ENCODE measurements around the gene SLC16A10.
A peak's percentile ranks its signal among the peaks of the same experiment; 100 is the strongest.
"Not testable (repeated sequence)": the region's sequence is repeated elsewhere in the genome, so short reads cannot be mapped to it uniquely, and the experiment has no call there.

SLC16A10 gene

DNA sequence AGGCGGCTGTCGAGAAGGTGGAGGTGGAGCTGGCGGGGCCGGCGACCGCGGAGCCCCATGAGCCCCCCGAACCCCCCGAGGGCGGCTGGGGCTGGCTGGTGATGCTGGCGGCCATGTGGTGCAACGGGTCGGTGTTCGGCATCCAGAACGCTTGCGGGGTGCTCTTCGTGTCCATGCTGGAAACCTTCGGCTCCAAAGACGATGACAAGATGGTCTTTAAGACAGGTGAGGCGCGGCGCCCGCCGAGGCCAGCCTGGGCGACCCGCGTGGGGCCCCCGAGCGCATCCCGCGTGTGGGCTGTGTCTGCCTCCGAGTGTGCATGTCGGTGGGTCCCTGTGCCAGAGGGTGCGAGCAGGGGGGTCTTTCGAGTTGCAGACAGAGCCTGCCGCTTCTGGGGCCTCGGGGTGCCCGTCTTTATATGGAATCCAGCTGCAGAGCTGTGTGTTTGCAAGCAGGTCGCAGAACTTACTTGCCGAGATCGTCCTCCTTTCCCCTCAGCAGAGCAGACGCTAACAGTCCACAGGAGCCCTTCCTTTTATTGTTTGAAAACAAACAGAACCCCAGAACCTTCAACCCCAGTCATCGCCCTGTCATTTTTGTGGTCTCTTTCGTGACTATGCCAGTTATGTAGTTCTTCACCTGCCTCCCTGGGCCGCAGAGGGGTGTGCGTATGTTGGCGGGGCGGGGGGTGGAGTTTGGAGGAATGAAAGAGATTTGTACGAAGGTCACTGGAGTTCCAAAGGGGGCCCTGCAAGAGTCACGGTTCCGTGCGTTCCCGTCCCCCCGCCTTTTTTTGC, 766 bp downstream of the SLC16A10 start:
- no peak for DNase-seq (ENCODE audit: low spot score)

DNA sequence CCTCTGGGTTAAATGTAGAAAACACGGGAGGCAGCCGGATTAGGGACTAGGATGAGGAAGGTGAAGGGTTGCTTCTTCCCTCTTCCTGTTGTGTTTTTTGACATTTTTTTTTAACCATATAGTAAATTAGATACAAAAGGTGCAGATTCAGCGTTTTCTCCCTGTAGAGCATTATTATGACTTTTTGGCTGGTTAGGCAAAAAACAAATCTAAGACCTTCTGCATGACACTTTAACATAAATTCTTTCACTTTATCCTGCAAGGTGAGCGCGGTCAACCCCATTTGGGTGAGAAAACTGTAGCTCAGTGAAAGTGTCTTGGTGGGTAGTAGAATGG, 1.3 kb downstream of the SLC16A10 start:
- DNase-seq (ENCODE audit: low spot score): no peak

DNA sequence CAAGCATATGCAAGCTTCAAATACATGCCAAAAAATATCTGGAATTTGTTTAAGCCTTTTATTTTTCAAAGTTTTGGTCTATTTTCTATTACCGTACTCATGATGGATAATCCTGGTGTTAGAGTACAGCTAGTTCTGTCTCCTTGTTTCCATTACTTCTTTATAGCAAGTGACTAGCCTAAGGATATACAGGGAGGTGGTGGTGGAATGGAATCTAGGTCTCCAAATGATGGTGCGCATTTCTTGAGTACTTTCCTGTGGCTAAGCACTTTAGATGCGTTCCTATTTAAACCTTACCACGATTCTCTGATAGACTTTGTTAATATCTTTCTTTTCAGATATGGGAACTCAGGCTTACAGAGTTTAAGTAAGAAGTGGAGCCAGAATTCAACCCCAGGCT, 3.5 kb downstream of the SLC16A10 start:
- DNase-seq (ENCODE audit: low spot score): no peak

DNA sequence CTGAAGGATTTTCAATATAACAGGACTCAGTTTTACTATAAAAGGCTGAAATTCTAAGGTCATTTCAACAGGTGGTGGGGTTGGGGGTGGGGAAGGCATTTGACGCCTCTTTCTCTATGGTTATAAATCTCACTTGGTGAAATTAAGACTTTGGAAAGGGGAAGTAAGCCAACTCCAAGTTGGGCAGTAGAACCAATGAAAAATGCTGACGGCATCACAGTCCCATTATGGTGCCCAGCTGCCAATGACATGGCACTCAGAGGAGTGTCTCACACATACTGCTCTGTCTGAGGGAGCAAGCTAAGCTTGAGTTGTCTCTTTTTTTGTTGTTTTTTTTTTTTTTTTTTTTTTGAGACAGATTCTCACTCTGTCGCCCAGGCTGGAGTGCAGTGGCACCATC, 4.7 kb downstream of the SLC16A10 start:
- no peak for DNase-seq (ENCODE audit: low spot score)

DNA sequence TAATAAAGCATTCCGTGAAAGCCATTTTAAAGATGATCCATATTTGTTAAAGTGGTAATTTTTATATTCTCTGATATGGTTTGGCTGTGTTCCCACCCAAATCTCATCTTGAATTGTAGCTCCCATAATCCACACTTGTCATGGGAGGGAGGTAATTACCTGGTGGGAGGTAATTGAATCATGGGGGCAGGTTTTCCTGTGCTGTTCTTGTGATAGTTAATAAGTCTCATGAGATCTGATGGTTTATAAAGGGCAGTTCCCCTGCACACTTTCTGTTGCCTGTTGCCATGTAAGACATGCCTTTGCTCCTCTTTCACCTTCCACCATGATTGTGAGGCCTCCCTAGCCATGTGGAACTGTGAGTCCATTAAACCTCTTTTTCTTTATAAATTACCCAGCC, 8.2 kb downstream of the SLC16A10 start:
- not testable (repeated sequence) for DNase-seq (ENCODE audit: low spot score)

- no peak for DNase-seq (ENCODE audit: low spot score)
Measured at GRCh38 chr6:111096246-111096645, 8.9 kb downstream of the SLC16A10 start.

- no peak for DNase-seq (ENCODE audit: low spot score)
Measured at GRCh38 chr6:111098597-111098996, 11.3 kb downstream of the SLC16A10 start.

GRCh38 chr6:111101987-111102386, 14.7 kb downstream of the SLC16A10 start:
- no peak for DNase-seq (ENCODE audit: low spot score)

GRCh38 chr6:111105578-111105977, 18.3 kb downstream of the SLC16A10 start:
- peak; percentile 81 for DNase-seq (ENCODE audit: low spot score)

- DNase-seq (ENCODE audit: low spot score): no peak
Measured at GRCh38 chr6:111107589-111107988, 20.3 kb downstream of the SLC16A10 start.

GRCh38 chr6:111110036-111110435, 22.7 kb downstream of the SLC16A10 start:
- DNase-seq (ENCODE audit: low spot score): no peak

GRCh38 chr6:111113336-111114086, 26.2 kb downstream of the SLC16A10 start:
- peak; percentile 22 for DNase-seq (ENCODE audit: low spot score)

- no peak for DNase-seq (ENCODE audit: low spot score)
Measured at GRCh38 chr6:111114087-111114443, 26.8 kb downstream of the SLC16A10 start.

DNA sequence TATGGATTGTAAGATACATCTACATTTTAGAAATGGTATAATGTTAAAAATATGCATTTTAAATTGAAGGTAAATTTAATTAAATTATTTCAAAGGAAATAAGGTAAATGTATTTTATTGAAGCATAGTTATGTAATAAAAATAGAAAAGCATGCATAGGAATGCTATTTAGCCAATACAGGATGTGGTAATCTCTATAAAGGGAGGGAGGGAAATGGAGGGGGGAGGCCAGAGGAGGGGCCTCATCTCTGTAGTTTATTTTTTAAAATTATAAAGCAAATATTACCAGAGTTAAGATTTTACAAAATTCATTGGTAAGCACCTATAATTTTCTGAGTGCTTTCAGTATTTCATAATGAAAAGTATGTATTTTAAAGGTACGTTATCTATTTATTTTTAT, 27.2 kb downstream of the SLC16A10 start:
- no peak for DNase-seq (ENCODE audit: low spot score)

GRCh38 chr6:111118826-111119225, 31.5 kb downstream of the SLC16A10 start:
- no peak for DNase-seq (ENCODE audit: low spot score)

DNA sequence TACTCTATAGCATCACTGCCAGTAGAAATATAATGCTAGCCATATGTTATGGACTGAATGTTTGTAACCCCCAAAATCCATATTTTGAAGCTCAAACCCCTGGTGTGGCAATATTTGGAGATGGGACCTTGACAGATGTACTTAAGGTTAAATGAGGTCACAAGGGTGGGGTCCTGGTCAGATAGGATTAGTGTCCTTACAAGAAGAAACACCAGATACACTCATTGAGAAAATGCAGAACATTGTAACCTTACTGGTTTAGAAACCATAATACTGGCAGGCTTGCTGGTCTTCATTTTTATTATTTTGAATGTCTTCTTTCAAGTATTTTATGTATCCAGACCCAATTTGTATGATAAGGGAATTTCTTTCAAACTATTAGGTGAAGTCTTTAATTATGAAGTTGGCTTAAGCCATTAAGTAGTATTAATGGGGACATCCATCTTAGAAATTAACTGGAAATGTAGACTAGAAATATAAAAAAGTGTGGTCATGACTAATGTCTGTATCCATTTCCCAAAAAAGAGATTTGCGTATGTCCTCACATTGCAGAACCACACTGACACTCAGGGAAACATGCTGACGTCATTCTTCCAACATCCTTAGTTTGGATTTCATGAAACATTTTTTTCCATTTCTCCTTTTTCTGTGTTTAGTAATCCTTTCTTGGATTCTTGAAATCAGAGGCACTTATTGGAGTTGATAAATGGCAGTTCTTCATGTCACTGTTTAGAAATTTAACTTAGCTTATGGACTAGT, 32.4 kb downstream of the SLC16A10 start:
- no peak for DNase-seq (ENCODE audit: low spot score)

GRCh38 chr6:111121789-111122350, 34.6 kb downstream of the SLC16A10 start:
- DNase-seq (ENCODE audit: low spot score): no peak

- no peak for DNase-seq (ENCODE audit: low spot score)
Measured at GRCh38 chr6:111122458-111123286, 35.4 kb downstream of the SLC16A10 start.

DNA sequence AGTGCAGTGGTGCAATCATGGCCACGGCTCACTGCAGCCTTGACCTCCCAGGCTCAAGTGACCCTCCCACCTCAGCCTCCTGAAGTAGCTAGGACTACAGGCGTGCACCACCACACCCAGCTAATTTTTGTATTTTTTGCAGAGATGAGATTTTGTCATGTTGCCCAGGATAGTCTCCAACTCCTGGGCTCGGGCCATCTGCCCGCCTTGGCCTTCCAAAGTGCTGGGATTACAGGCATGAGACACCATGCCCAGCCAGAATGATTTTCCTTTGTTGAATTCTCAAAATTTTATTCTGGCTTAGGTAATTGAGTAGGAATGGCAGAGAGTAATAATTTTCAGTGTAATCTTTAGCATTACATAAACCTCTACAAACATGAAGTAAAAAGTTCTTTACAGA, 37.1 kb downstream of the SLC16A10 start:
- no peak for DNase-seq (ENCODE audit: low spot score)

- no peak for DNase-seq (ENCODE audit: low spot score)
Measured at GRCh38 chr6:111129013-111129412, 41.7 kb downstream of the SLC16A10 start.

GRCh38 chr6:111131018-111131417, 43.7 kb downstream of the SLC16A10 start:
- DNase-seq (ENCODE audit: low spot score): not testable (repeated sequence)

DNA sequence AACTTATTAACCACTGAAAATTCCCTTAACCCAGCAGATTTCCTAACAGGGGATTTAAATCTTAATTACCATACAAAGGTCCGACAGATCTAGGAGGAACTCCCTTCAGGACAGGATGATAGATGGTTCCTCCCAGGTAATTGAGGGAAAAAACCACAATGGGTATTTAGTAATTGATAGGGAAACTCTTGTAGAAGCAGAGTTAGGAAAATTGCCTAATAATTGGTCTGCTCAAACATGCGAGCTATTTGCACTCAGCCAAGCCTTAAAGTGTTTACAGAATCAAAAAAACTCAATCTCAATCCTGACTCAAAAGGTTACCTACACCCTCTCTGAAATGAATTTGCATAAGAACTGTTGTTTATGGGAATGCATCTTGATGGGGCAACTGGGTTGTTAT, 45.4 kb downstream of the SLC16A10 start:
- DNase-seq (ENCODE audit: low spot score): not testable (repeated sequence)
